ENCODE measurements around the gene KLK15. TPM values are rescaled to one million over a fixed set of nuclear protein-coding genes. Genes with fewer than 3 reads are reported as not detected.
"Not testable (repeated sequence)": the region's sequence is repeated elsewhere in the genome, so short reads cannot be mapped to it uniquely, and the experiment has no call there.

KLK15 gene
- total and polyA plus RNA-seq, 2 of the 13 experiments (the other 11 are each of a cell fraction or from before 2014, with no cell fraction given): not detected

GRCh38 chr19:50811622-50812238 is 21.6 kb downstream of the KLK15 start:
- TF ChIP-seq ZNF263 (CRISPR knock-in tag; IDR thresholded peaks at IDR 0.05): peak; percentile 85
- BruUV-seq (replicated peaks); in situ Hi-C loops (cut with HindIII; ENCODE audit: extremely low pct_ligation_motif_present, low pct_unique_long_range_greater_than_20kb); H2AFZ ChIP-seq (ENCODE audit: low read length); H3K27ac ChIP-seq (ENCODE audit: extremely low read length, insufficient read depth, low read length); H3K27me3 ChIP-seq (ENCODE audit: control insufficient read depth in 1 of 2, insufficient read depth in 2 of 2, low read length in 2 of 2); H4K20me1 ChIP-seq (ENCODE audit: insufficient read depth, low read length); CTCF ChIA-PET (ENCODE audit: low intra/inter-chr PET ratio, low total read pairs); DNase-seq (ENCODE audit: low spot score); H3K79me2 ChIP-seq (ENCODE audit: insufficient read depth, low read length); H3K36me3 ChIP-seq (replicated peaks in 1 of 2; ENCODE audit: control insufficient read depth in 1 of 2, insufficient read depth in 2 of 2, low read length in 2 of 2); intact Hi-C loops (cut with micrococcal nuclease; ENCODE audit: unreplicated experiment); H3K9ac ChIP-seq (ENCODE audit: insufficient read depth, low read depth, low read length); H3K4me1 ChIP-seq (ENCODE audit: insufficient read depth, low read length); H3K9me3 ChIP-seq (ENCODE audit: low read length); FAIRE-seq; H3K4me2 ChIP-seq (ENCODE audit: low read depth, low read length); H3K4me3 ChIP-seq (replicated peaks in 1 of 3; ENCODE audit: insufficient read depth in 1 of 3, low read depth in 2 of 3, low read length in 3 of 3); POLR2A ChIA-PET; ATAC-seq: not testable (repeated sequence)
- 0% methylated on average over 1 of the region's 3 CpGs for WGBS (ENCODE audit: low lambda C conversion rate)

DNA sequence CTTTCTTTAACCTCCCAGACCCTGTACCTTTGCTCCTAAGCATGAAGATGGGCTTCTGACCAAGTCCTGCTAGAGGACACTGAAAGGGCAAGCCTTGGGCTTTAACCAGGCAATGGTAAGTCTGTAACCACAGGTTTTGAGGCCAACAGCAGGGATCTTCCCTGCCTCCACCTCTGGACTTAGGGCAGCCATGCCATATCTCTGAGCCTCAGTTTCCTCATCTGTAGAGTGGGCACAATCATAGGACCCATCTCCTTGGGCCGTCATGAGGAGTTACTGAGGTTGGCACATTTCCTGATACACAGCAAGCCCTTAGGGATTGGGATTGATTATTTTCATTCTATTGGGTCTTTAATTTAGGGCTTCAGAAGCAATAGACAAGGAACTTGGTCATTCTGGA is 24.5 kb downstream of the KLK15 start:
- H3K4me2 ChIP-seq (ENCODE audit: low read depth, low read length): no peak overlapping the region
- no peaks in the 10 kb centered on the region for H4K20me1 ChIP-seq (ENCODE audit: insufficient read depth, low read length)
- no peak overlapping the region for H3K4me3 ChIP-seq (replicated peaks in 1 of 3; ENCODE audit: insufficient read depth in 1 of 3, low read depth in 2 of 3, low read length in 3 of 3)
- 0% methylated on average over 1 of the region's 1 CpG for WGBS (ENCODE audit: low lambda C conversion rate)
- no peaks in the 10 kb centered on the region for H3K36me3 ChIP-seq (replicated peaks in 1 of 2; ENCODE audit: control insufficient read depth in 1 of 2, insufficient read depth in 2 of 2, low read length in 2 of 2)
- CTCF ChIA-PET (ENCODE audit: low intra/inter-chr PET ratio, low total read pairs): no interaction called here
- DNase-seq (ENCODE audit: low spot score) (no peak), FAIRE-seq (no peak), ATAC-seq (no peak)
- no peak overlapping the region for H3K9ac ChIP-seq (ENCODE audit: insufficient read depth, low read depth, low read length)
- TF ChIP-seq ZNF629 (CRISPR knock-in tag; conservative IDR thresholded peaks at IDR 0.05): peak; percentile 59
- TF ChIP-seq, protein P1, sequence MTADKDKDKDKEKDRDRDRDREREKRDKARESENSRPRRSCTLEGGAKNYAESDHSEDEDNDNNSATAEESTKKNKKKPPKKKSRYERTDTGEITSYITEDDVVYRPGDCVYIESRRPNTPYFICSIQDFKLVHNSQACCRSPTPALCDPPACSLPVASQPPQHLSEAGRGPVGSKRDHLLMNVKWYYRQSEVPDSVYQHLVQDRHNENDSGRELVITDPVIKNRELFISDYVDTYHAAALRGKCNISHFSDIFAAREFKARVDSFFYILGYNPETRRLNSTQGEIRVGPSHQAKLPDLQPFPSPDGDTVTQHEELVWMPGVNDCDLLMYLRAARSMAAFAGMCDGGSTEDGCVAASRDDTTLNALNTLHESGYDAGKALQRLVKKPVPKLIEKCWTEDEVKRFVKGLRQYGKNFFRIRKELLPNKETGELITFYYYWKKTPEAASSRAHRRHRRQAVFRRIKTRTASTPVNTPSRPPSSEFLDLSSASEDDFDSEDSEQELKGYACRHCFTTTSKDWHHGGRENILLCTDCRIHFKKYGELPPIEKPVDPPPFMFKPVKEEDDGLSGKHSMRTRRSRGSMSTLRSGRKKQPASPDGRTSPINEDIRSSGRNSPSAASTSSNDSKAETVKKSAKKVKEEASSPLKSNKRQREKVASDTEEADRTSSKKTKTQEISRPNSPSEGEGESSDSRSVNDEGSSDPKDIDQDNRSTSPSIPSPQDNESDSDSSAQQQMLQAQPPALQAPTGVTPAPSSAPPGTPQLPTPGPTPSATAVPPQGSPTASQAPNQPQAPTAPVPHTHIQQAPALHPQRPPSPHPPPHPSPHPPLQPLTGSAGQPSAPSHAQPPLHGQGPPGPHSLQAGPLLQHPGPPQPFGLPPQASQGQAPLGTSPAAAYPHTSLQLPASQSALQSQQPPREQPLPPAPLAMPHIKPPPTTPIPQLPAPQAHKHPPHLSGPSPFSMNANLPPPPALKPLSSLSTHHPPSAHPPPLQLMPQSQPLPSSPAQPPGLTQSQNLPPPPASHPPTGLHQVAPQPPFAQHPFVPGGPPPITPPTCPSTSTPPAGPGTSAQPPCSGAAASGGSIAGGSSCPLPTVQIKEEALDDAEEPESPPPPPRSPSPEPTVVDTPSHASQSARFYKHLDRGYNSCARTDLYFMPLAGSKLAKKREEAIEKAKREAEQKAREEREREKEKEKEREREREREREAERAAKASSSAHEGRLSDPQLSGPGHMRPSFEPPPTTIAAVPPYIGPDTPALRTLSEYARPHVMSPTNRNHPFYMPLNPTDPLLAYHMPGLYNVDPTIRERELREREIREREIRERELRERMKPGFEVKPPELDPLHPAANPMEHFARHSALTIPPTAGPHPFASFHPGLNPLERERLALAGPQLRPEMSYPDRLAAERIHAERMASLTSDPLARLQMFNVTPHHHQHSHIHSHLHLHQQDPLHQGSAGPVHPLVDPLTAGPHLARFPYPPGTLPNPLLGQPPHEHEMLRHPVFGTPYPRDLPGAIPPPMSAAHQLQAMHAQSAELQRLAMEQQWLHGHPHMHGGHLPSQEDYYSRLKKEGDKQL (CRISPR knock-in tag; IDR thresholded peaks at IDR 0.05; ENCODE audit: low read depth): no peak
- H3K9me3 ChIP-seq (ENCODE audit: low read length): no peaks in the 10 kb centered on the region
- peaks cover 8% of the 10 kb centered on the region for H3K4me1 ChIP-seq (ENCODE audit: insufficient read depth, low read length)
- POLR2A ChIA-PET: no interaction called here
- no peak overlapping the region for H2AFZ ChIP-seq (ENCODE audit: low read length)
- H3K27ac ChIP-seq (ENCODE audit: extremely low read length, insufficient read depth, low read length): no peak overlapping the region
- BruUV-seq (replicated peaks): no TSS peak
- H3K27me3 ChIP-seq (ENCODE audit: control insufficient read depth in 1 of 2, insufficient read depth in 2 of 2, low read length in 2 of 2): no peaks in the 10 kb centered on the region; a peak in 2 of 5 replicates
- in situ Hi-C loops (cut with HindIII; ENCODE audit: extremely low pct_ligation_motif_present, low pct_unique_long_range_greater_than_20kb): no loop called here
- intact Hi-C loops (cut with micrococcal nuclease; ENCODE audit: unreplicated experiment): no loop called here
- peaks cover 5% of the 10 kb centered on the region for H3K79me2 ChIP-seq (ENCODE audit: insufficient read depth, low read length)
